Uterus (tissue), 2 donors: ENCODE measurements around the gene PSMC3.

ENCODE experiments used
- CTCF ChIP-seq, 4 experiments: fragments of 200-600 bp in 2 of 4; fragments of 450-650 bp in 2 of 4; sonication (generic) in 2 of 4; IDR thresholded peaks; one replicate each; pipeline ENCODE4 v1.5.1; 2016 to 2019; ENCODE audit warnings: antibody characterized with exemption in 4 of 4, mild to moderate bottlenecking in 2 of 4, moderate library complexity in 1 of 4
- POLR2A ChIP-seq, 2 donors: fragments of 450-650 bp; IDR thresholded peaks; one replicate each; pipeline ENCODE4 v1.6.1; 2016; ENCODE audit warnings: antibody characterized with exemption in 2 of 2, mild to moderate bottlenecking in 1 of 2, moderate library complexity in 1 of 2

DNA sequence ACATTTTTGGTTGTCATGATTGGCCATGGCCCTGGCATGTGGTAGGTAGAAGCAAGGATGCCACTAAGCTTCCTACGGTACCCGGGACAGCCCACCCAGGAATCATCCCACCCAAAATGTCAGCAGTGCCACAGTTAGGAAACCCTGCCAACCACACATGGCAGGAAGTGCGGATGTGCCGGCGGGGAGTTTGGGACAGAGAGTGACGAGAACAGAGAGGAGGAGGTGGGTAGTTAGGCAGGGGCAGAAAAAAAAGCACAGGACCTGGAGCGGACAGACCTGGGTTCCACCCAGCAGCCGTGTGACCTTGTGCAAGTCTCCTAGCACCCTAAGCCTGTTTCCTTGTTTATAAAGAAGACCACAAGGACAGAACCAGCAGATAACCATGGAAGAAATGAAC lies 51.2 kb downstream of the PSMC3 start:
- TF ChIP-seq CTCF (IDR thresholded peaks at IDR 0.05) (no peak), POLR2A (IDR thresholded peaks at IDR 0.05) (no peak)
